Peyer's patch (tissue), 4 donors: ENCODE data around the gene SPATA33. TPM values are rescaled to one million over a fixed set of nuclear protein-coding genes. Genes with fewer than 3 reads are reported as not detected.
A peak's percentile ranks its signal among the peaks of the same experiment; 100 is the strongest.

ENCODE experiments used
- DNase-seq, 3 donors: peaks; one replicate each; pipeline ENCODE4 v3.0.0-alpha.2; 2017 to 2019
- H3K27ac ChIP-seq, 4 donors: fragments of 200-600 bp; sonication (generic); one replicate each; pipeline ENCODE4 v1.5.1; 2016 to 2019
- H3K27me3 ChIP-seq, 2 donors: fragments of 200-600 bp; sonication (generic); one replicate each; pipeline ENCODE4 v1.5.1; 2019
- H3K36me3 ChIP-seq, 3 donors: fragments of 200-600 bp; sonication (generic); one replicate each; pipeline ENCODE4 v1.5.1; 2016 to 2019
- H3K4me1 ChIP-seq, 4 donors: fragments of 200-600 bp; sonication (generic); one replicate each; pipeline ENCODE4 v1.5.1; 2016 to 2019
- H3K4me3 ChIP-seq, 4 donors: fragments of 200-600 bp; sonication (generic); 1 replicate in 3 of 4; 2 replicates in 1 of 4; pipeline ENCODE4 v1.5.1; 2016 to 2019; ENCODE audit warnings: mild to moderate bottlenecking in 1 of 4
- H3K9me3 ChIP-seq, 4 donors: fragments of 200-600 bp; sonication (generic); one replicate each; pipeline ENCODE4 v1.5.1; 2016 to 2019; ENCODE audit warnings: mild to moderate bottlenecking in 1 of 4
- POLR2A ChIP-seq, 2 donors: fragments of 450-650 bp; IDR thresholded peaks; one replicate each; pipeline ENCODE4 v1.5.1; 2017; ENCODE audit warnings: antibody characterized with exemption in 2 of 2, mild to moderate bottlenecking in 2 of 2, moderate library complexity in 2 of 2
- total RNA-seq, 4 donors: library from RNA; depleted of rRNA; stranded (reverse); fragments of >200 nt; gene quantifications; one replicate each; pipeline ENCODE4 v1.1.0, GENCODE V29; 2016
- TF ChIP-seq, protein P1 (sequence below), 6 experiments: fragments of 450-650 bp in 4 of 6; fragments of 200-600 bp in 2 of 6; sonication (generic) in 1 of 6; IDR thresholded peaks; one replicate each; pipeline ENCODE4 v1.5.1; 2017 to 2019; ENCODE audit warnings: antibody characterized with exemption in 6 of 6, mild to moderate bottlenecking in 3 of 6, moderate library complexity in 1 of 6

The SPATA33 gene
- total RNA-seq, 4 donors from 2014 or later = 13.9 to 76.7 (median 25.6) TPM

GRCh38 chr16:89613231-89613953 lies 44.2 kb upstream of the SPATA33 start, which contains the start of gene DPEP1:
Gene DPEP1, plus strand, starts transcription at chr16:89613642. Its CDS starts 16,769 bp downstream, at chr16:89630411.
- Histone ChIP-seq H3K27me3 (no peaks in the 10 kb centered on the region), H3K4me3 (peak within 1 kb of the TSS in 3 of 4 donors; percentile 32 to 59 (median 55)), H3K27ac (peak within 1 kb of the TSS in 3 of 4 donors; percentile 75 to 90 (median 85))

GRCh38 chr16:89613954-89614459 lies 43.6 kb upstream of the SPATA33 start:
- no peaks in the 10 kb centered on the region for H3K9me3 ChIP-seq
- H3K27me3 ChIP-seq = no peaks in the 10 kb centered on the region
- peak overlapping the region in 3 of 4 donors; percentile 32 to 59 (median 55) for H3K4me3 ChIP-seq
- no peak for TF ChIP-seq POLR2A (IDR thresholded peaks at IDR 0.05)
- TF ChIP-seq, protein P1, sequence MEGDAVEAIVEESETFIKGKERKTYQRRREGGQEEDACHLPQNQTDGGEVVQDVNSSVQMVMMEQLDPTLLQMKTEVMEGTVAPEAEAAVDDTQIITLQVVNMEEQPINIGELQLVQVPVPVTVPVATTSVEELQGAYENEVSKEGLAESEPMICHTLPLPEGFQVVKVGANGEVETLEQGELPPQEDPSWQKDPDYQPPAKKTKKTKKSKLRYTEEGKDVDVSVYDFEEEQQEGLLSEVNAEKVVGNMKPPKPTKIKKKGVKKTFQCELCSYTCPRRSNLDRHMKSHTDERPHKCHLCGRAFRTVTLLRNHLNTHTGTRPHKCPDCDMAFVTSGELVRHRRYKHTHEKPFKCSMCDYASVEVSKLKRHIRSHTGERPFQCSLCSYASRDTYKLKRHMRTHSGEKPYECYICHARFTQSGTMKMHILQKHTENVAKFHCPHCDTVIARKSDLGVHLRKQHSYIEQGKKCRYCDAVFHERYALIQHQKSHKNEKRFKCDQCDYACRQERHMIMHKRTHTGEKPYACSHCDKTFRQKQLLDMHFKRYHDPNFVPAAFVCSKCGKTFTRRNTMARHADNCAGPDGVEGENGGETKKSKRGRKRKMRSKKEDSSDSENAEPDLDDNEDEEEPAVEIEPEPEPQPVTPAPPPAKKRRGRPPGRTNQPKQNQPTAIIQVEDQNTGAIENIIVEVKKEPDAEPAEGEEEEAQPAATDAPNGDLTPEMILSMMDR (IDR thresholded peaks at IDR 0.05) = no peak
- peak overlapping the region in 3 of 4 donors; percentile 75 to 90 (median 85) for H3K27ac ChIP-seq
- H3K4me1 ChIP-seq = peaks cover 0 to 37% (median 0%) of the 10 kb centered on the region in 4 donors
- no peak for DNase-seq
- H3K36me3 ChIP-seq = no peaks in the 10 kb centered on the region

More at GRCh38 chr16:89613231-89613953, 44.2 kb upstream of the SPATA33 start, which contains the start of gene DPEP1:
- Histone ChIP-seq H3K9me3 (no peaks in the 10 kb centered on the region), H3K4me1 (peaks cover 0 to 43% (median 0%) of the 10 kb centered on the region in 4 donors), H3K36me3 (no peaks in the 10 kb centered on the region)
- TF ChIP-seq POLR2A (IDR thresholded peaks at IDR 0.05) = peak; percentile 89 to 91
- TF ChIP-seq, protein P1 (IDR thresholded peaks at IDR 0.05) = no peak
- peak in 2 of 3 donors; percentile 80 to 83 for DNase-seq

- Histone ChIP-seq H3K27me3 (no peaks in the 10 kb centered on the region), H3K36me3 (no peaks in the 10 kb centered on the region), H3K4me3 (peak overlapping the region in 2 of 4 donors; percentile 55 to 59), H3K9me3 (no peaks in the 10 kb centered on the region), H3K27ac (peak overlapping the region in 1 of 4 donors; percentile 90), H3K4me1 (peaks cover 0 to 26% (median 0%) of the 10 kb centered on the region in 4 donors)
- no peak for DNase-seq
- TF ChIP-seq POLR2A (IDR thresholded peaks at IDR 0.05) = no peak
- TF ChIP-seq, protein P1 (IDR thresholded peaks at IDR 0.05) = no peak
Measured at GRCh38 chr16:89615176-89615575, 42.5 kb upstream of the SPATA33 start.

DNA sequence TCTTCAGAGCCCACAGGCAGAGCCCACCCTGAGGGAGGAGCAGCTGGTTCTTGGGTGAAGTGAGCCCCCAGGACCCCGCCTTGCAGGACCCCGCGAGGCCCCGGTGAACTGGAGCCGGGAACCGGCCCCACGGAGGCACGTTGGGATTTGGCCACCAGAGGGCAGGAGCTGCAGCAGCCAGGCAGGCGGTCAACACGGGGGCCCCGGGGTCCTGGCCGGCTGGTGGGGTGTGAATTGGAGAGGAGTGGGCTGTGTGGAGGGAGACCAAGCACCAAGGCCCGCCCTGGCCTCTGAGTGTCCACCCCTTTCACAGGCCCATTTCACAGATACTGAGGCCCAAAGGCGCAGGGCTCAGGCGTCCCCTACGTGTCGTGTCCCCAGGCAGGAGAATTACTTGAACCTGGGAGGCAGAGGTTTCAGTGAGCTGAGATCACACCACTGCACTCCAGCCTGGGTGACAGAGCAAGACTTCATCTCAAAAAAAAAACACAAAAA lies 42.0 kb upstream of the SPATA33 start:
- Histone ChIP-seq H3K27me3 (no peaks in the 10 kb centered on the region), H3K4me1 (peaks cover 0 to 26% (median 0%) of the 10 kb centered on the region in 4 donors), H3K4me3 (peak overlapping the region in 2 of 4 donors; percentile 55 to 59), H3K36me3 (no peaks in the 10 kb centered on the region), H3K9me3 (no peaks in the 10 kb centered on the region), H3K27ac (peak overlapping the region in 1 of 4 donors; percentile 90)
- TF ChIP-seq, protein P1 (IDR thresholded peaks at IDR 0.05) = peak in 5 of 6 experiments; percentile 38 to 74 (median 53)
- TF ChIP-seq POLR2A (IDR thresholded peaks at IDR 0.05) = no peak
- DNase-seq = peak in 1 of 3 donors; percentile 71

DNA sequence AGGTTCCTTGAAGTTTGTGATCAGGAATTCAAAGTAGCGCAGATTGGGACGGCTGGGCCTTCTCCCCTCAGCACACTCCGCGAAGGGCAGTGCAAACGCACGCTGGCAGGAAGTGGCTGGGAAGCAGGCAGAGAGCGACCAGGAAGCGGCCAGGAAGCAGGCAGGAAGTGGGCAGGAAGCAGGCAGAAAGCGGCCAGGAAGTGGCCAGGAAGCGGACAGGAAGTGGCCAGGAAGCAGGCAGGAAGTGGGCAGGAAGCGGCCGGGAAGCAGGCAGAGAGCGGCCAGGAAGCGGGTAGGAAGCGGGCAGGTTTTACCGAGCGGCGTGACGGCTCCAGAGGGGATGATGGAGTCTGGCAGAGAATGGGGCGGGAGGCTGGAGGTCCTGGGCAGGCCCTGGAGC lies 41.0 kb upstream of the SPATA33 start:
- peak overlapping the region in 2 of 4 donors; percentile 35 to 90 for H3K27ac ChIP-seq

More for the DNA sequence above, 41.0 kb upstream of the SPATA33 start:
- peaks cover 0 to 26% (median 0%) of the 10 kb centered on the region in 4 donors for H3K4me1 ChIP-seq
- no peaks in the 10 kb centered on the region for H3K27me3 ChIP-seq
- H3K36me3 ChIP-seq = no peaks in the 10 kb centered on the region
- no peak for TF ChIP-seq POLR2A (IDR thresholded peaks at IDR 0.05)
- TF ChIP-seq, protein P1 (IDR thresholded peaks at IDR 0.05) = no peak
- no peak overlapping the region for H3K4me3 ChIP-seq
- no peaks in the 10 kb centered on the region for H3K9me3 ChIP-seq
- DNase-seq = no peak
